ENCODE results near the gene TMC1. TPM values are rescaled to one million over a fixed set of nuclear protein-coding genes. Genes with fewer than 3 reads are reported as not detected.
"Not testable (repeated sequence)": the region's sequence is repeated elsewhere in the genome, so short reads cannot be mapped to it uniquely, and the experiment has no call there.

The TMC1 gene
- total and polyA plus RNA-seq, 9 donors, result 0.12 to 1.4 (median 0.48) TPM

- TF ChIP-seq CTCF (IDR thresholded peaks at IDR 0.05) (no peak), POLR2A (IDR thresholded peaks at IDR 0.05) (no peak), EP300 (IDR thresholded peaks at IDR 0.05) (no peak)
- intact Hi-C loops (cut with DNase I), result no loop called here
- 92 to 98% (median 96%) methylated on average over 1 of the region's 1 CpG for WGBS, 3 donors
- Histone ChIP-seq H3K9me3 (no peaks in the 10 kb centered on the region), H3K36me3 (no peaks in the 10 kb centered on the region), H3K27me3 (no peaks in the 10 kb centered on the region), H3K27ac (no peak overlapping the region), H3K4me3 (no peak overlapping the region), H3K4me1 (ENCODE audit: insufficient read depth) (no peaks in the 10 kb centered on the region)
- no peak for DNase-seq
Measured at GRCh38 chr9:72537671-72538070, 16.3 kb downstream of the TMC1 start.

DNA sequence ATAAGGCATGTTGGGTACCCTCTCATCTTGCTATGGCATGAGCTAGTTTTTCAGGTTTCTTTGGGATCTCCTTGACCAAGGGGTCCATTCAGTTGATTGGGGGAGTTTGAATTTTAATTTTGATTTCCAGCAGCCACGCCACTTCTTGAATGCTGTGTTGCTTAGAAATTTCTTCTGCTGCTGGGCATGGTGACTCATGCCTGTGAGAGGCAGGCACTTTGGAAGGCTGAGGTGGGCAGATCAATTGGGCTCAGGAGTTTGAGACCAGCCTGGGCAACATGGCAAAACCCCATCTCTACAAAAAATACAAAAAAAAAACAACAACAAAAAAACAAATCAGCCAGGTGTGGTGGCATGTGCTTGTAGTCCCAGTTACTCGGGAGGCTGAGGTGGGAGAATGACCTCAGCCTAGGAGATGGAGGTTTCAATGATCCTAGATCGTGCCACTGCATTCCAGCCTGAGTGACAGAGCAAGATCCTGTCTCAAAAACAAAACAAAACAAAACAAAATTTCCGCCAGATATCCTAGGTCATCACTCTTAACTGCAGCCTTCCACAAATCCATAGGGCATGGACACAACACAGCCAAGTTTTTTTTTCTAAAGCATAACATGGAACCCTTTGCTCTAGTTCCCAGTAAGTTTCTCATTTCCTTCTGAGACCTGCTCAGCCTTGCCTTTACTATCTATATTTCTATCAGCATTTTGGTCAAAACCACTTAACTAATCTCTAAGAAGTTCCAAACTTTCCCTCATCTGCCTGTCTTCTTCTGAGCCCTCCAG lies 17.7 kb downstream of the TMC1 start:
- Histone ChIP-seq H3K27ac (no peak overlapping the region), H3K4me1 (ENCODE audit: insufficient read depth) (no peaks in the 10 kb centered on the region), H3K36me3 (no peaks in the 10 kb centered on the region), H3K27me3 (no peaks in the 10 kb centered on the region), H3K4me3 (no peak overlapping the region), H3K9me3 (no peaks in the 10 kb centered on the region)
- intact Hi-C loops (cut with DNase I), result no loop called here
- no peak for DNase-seq
- WGBS, 3 donors, result 93 to 96% (median 95%) methylated on average over 4 of the region's 4 CpGs
- no peak for TF ChIP-seq EP300 (IDR thresholded peaks at IDR 0.05)
- no peak for TF ChIP-seq POLR2A (IDR thresholded peaks at IDR 0.05)
- TF ChIP-seq CTCF (IDR thresholded peaks at IDR 0.05), result no peak

GRCh38 chr9:72539824-72540347 lies 18.5 kb downstream of the TMC1 start:
- 88 to 97% (median 91%) methylated on average over 6 of the region's 6 CpGs for WGBS, 3 donors

DNA sequence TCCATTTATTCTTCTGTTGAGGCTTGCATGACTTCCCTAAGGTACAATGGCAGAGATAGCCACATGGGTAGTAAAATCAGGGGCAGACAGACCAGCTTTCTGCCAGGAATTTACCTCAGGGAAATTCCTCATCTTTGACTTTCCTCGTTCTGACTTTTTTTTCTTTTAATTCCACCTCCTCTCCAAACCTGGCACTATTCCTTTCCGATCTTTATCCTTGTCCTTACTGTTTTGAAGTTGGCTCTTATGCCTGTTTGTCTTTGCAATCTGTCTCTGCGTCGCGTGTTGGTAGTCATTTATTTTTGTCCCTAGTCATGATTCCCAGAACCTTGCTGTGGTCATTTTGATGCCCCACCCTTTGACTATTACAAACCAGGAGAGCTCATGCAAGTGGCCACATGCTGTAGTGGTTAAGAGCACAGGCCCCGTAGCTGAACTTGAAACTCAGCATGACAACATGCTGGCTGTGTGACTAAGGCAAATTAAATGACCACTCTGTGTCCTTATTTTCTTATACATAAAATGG lies 19.0 kb downstream of the TMC1 start:
- Histone ChIP-seq H3K27me3 (no peaks in the 10 kb centered on the region), H3K36me3 (no peaks in the 10 kb centered on the region), H3K4me3 (no peak overlapping the region), H3K9me3 (no peaks in the 10 kb centered on the region), H3K4me1 (ENCODE audit: insufficient read depth) (no peaks in the 10 kb centered on the region), H3K27ac (no peak overlapping the region)
- no peak for DNase-seq
- intact Hi-C loops (cut with DNase I), result no loop called here
- TF ChIP-seq CTCF (IDR thresholded peaks at IDR 0.05) (no peak), POLR2A (IDR thresholded peaks at IDR 0.05) (no peak), EP300 (IDR thresholded peaks at IDR 0.05) (no peak)
- 60 to 65% (median 64%) methylated on average over 6 of the region's 6 CpGs for WGBS, 3 donors

More at GRCh38 chr9:72539824-72540347, 18.5 kb downstream of the TMC1 start:
- H3K27ac ChIP-seq, result no peak overlapping the region
- H3K27me3 ChIP-seq, result no peaks in the 10 kb centered on the region
- DNase-seq, result no peak
- H3K36me3 ChIP-seq, result no peaks in the 10 kb centered on the region
- intact Hi-C loops (cut with DNase I), result no loop called here
- no peak overlapping the region for H3K4me3 ChIP-seq
- H3K9me3 ChIP-seq, result no peaks in the 10 kb centered on the region
- no peak for TF ChIP-seq POLR2A (IDR thresholded peaks at IDR 0.05)
- TF ChIP-seq CTCF (IDR thresholded peaks at IDR 0.05), result no peak
- no peak for TF ChIP-seq EP300 (IDR thresholded peaks at IDR 0.05)
- H3K4me1 ChIP-seq (ENCODE audit: insufficient read depth), result no peaks in the 10 kb centered on the region

DNA sequence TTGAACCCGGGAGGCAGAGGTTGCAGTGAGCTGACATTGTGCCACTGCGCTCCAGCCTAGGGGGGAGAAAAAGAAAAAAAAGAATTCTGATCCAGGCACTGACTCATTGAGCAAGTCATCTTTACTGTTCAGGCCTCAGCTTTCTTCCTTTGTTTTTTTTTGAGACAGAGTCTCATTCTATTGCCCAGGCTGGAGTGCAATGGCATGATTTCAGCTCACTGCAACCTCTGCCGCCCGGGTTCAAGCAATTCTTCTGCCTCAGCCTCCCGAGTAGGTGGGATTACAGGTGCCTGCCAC lies 21.1 kb downstream of the TMC1 start:
- intact Hi-C loops (cut with DNase I); DNase-seq; H3K4me1 ChIP-seq (ENCODE audit: insufficient read depth); H3K4me3 ChIP-seq; H3K36me3 ChIP-seq; H3K27me3 ChIP-seq; H3K27ac ChIP-seq; H3K9me3 ChIP-seq: not testable (repeated sequence)
- WGBS, 3 donors, result 88 to 93% (median 89%) methylated on average over 5 of the region's 5 CpGs

Measured in ovary (tissue), 9 donors.